Left hindlimb (tissue), 1 donor: ENCODE measurements around the gene NR2C2.
"Not testable (repeated sequence)": the region's sequence is repeated elsewhere in the genome, so short reads cannot be mapped to it uniquely, and the experiment has no call there.

Source experiments
- DNase-seq: peaks from one replicate; pipeline ENCODE4 v3.0.0-alpha.2; 2018

Gene NR2C2

GRCh38 chr3:14962762-14963161 lies 15.4 kb downstream of the NR2C2 start:
- DNase-seq = no peak

DNA sequence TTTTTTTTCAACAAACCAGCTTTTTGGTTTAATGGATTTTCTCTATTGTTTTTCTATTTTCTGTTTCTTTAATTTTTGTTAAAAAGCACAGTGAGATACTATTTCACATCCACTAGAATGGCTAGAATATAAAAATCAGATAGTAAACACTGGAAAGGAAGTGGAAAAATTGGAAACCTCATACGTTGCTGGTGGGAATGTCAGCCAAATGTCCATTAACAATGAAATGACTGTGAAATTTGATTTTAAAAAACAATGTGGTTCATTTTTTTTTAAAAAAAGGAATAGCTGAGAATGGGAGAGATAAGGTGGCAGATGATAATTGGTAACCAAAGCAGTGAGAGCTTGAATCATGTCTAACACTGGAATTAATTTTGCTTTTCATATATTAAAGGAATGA lies 19.9 kb downstream of the NR2C2 start:
- no peak for DNase-seq

GRCh38 chr3:14969671-14970070 lies 22.3 kb downstream of the NR2C2 start:
- DNase-seq = no peak

GRCh38 chr3:14976317-14976716 lies 28.9 kb downstream of the NR2C2 start:
- DNase-seq = no peak

- no peak for DNase-seq
These were observed 33.3 kb downstream of the NR2C2 start for GRCh38 chr3:14980689-14981088.

GRCh38 chr3:14984581-14985113 lies 37.3 kb downstream of the NR2C2 start:
- DNase-seq = no peak

- DNase-seq = no peak
These were observed 41.6 kb downstream of the NR2C2 start for GRCh38 chr3:14988988-14989394.

GRCh38 chr3:14989943-14990779 lies 42.8 kb downstream of the NR2C2 start:
- DNase-seq = no peak

GRCh38 chr3:14990780-14991148 lies 43.4 kb downstream of the NR2C2 start:
- DNase-seq = no peak

GRCh38 chr3:14991151-14991742 lies 43.9 kb downstream of the NR2C2 start:
- DNase-seq = no peak

- DNase-seq = no peak
These were observed 44.6 kb downstream of the NR2C2 start for GRCh38 chr3:14991818-14992612.

DNA sequence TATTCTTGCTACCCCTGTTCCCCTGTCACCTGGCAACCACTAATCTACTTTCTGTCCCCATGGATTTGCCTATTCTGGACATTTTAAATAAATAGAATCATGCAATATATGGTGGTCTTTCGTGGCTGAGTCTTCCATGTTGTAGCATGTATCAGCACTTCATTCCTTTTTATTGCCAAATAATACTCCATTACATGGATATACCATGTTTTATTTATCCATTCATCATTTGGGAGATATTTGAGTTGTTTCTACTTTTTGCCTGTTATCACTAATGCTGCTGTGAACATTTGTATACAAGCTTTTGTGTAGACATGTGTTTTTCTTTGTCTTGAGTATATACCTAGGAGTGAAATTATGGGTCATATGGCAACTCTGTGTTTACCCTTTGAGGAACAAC lies 50.6 kb downstream of the NR2C2 start:
- no peak for DNase-seq

DNA sequence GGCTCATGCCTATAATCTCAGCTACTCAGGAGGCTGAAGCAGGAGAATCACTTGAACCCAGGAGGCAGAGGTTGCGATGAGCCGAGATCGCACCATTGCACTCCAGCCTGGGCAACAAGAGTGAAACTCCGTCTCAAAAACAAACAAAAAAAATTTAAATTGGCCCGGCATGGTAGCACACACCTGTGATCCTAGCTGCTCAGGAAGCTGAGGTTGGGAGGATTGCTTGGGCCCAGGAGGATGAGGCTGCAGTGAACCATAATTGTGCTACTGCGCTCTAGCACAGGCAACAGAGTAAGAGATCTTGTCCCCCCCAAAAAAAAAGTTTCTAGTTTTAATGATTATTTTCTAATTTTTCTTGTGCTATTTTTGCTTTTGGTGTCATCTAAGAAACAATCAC lies 51.8 kb downstream of the NR2C2 start:
- DNase-seq = not testable (repeated sequence)

DNA sequence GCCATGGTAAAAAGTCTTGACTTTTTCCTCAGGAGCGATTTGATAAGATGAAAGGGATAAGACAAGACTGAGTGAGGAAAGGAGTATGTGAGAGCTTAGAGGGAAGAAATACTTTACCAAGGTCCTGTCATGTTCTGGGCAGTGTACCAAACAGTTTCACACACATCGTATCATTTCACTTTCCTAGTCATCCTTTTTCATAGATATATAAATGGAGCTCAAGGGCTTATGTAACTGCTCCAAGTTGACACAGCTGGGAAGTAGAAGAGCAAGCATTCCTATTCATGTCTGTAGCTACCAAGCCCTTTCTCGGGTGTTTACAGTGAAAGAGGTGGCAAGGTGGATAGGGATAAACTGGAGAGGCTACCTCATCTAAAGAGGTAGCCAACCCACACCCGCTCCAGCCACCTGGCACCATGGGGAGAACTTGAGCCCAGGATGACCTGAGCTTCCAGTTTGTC lies 60.3 kb downstream of the NR2C2 start:
- no peak for DNase-seq

DNA sequence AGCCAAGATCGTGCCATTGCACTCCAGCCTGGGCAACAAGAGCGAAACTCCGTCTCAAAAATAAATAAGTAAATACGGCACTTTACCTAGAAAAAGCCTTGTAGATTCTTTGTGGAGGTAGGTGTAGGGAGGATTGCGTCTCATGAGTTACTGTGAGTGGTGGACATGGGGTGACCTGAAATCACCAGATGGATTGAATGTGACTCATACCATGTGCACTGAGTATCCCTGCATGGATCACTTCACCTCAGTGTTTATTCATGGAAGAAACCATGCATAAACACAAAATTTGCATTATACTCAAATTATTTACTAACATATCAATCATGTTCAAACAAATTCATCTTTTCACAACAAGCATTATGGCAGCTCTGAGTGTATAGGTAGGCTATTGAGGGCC lies 61.8 kb downstream of the NR2C2 start:
- no peak for DNase-seq

DNA sequence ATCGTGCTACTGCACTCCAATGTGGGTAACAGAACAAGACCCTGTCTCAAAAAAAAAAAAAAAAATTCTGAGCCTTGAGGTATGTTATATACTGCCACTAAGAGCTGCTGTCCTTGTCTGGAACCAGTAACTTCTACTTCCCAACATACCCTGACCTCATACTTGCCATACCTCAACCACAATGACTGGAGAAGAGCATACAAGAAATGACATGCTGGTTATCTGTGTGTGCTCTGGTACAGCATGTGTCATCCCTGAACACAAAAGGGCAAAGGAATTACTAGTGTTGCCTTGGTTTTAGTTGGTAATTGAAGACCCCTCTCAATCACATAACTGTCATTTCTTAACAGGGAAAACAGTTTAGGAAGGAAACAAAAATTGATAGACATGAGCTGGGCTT lies 63.3 kb downstream of the NR2C2 start:
- DNase-seq = no peak

DNA sequence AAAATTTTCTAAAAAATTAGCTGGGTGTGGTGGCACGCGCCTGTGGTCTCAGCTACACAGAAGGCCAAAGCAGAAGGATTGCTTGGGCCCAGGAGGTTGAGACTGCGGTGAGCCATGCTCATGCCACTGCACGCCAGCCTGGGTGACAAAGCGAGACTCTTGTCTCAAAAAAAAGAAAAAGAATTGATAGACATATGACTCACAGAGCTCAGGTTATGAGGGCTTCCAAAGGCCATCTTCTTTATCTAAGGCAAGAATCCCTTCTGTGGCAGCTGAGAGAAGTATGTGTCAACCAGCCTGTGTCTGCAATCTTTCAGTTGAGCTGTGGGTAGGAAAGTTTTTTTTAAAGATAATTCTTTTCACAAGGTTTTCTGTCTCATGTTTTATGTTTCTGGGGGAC lies 63.8 kb downstream of the NR2C2 start:
- DNase-seq = no peak

- no peak for DNase-seq
These were observed 67.4 kb downstream of the NR2C2 start for GRCh38 chr3:15014606-15015328.

DNA sequence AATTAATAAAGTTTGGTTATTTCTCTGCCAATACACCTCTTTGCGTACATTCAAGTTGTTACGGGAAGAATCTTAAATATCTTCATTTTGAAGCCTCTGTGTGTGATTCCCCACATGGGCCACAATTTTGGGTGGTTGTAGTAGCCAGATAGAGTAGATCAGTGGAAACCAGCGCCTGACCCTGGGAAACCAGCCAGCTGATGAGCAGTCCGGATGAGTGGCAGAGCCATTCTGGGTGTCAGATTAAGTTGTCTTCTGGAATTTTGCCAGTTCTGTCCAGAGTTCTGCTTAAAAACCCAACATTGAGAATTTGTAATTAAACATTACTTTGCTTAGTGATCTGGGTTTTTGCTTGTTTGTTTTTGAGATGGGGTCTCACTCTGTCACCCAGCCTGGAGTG lies 68.1 kb downstream of the NR2C2 start:
- no peak for DNase-seq

DNA sequence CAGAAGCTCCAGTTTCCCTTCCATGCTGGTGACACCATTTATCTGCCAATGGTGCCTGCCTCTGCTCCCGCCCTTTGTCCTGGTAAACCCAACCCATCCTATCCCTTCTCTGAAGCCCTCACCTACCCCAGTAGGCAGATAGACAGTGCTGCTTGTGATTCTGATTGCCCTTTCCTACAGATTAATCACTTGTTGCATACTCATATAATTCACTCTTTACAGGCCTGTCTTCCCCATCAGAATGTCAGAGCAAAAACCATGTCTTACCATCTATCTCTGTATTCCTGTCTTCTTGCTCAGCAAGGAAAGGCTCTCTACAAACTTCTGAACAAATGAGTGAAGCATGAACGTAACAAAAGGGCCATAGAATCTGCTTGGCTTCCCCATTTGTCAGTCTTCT lies 69.8 kb downstream of the NR2C2 start:
- no peak for DNase-seq

DNA sequence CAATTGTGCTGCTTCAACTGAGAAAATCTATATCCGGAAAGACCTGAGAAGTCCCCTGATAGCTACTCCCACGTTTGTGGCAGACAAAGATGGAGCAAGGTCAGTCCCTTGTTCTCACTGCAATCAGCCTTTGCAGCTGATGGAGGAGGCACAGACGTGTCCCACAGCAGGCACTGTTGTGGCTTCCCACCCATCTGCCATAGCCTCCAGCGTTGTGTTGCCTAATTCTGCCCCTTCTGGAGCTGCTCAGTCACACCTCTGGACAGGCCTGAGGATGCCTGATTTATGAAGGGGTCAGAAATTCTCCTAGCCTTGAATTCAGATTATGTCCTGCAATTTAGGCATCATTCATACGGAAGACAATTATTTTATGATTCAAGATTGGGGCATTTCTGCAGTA lies 75.9 kb downstream of the NR2C2 start:
- DNase-seq = no peak

GRCh38 chr3:15023719-15024118 lies 76.3 kb downstream of the NR2C2 start:
- DNase-seq = no peak

GRCh38 chr3:15029625-15030024 lies 82.2 kb downstream of the NR2C2 start:
- DNase-seq = no peak
